Spleen (tissue), 7 donors: Measurements from ENCODE around the gene DMRTC1B.
"Not testable (repeated sequence)": the region's sequence is repeated elsewhere in the genome, so short reads cannot be mapped to it uniquely, and the experiment has no call there.

Source experiments
- CTCF ChIP-seq, 11 experiments: fragments of 200-600 bp in 7 of 11; fragments of 450-650 bp in 4 of 11; sonication (generic) in 4 of 11; IDR thresholded peaks in 8 of 11; conservative IDR thresholded peaks in 3 of 11; 1 replicate in 7 of 11; 2 replicates in 4 of 11; pipeline versions ENCODE4 v1.4.0 to v1.8.0; 2016 to 2021; ENCODE audit warnings: antibody characterized with exemption in 11 of 11, inconsistent platforms in 4 of 11, mild to moderate bottlenecking in 1 of 11
- POLR2A ChIP-seq, 3 donors: fragments of 450-650 bp; IDR thresholded peaks; one replicate each; pipeline ENCODE4 v1.5.1; 2017; ENCODE audit warnings: antibody characterized with exemption in 3 of 3, mild to moderate bottlenecking in 1 of 3
- donor health status: DM: no; HTN: no; CAD: no; lungs with moderate emphysema.
- donor health status: DM: no; HTN: no; CAD: no.
- donor health status: DM: no; HTN: no; CAD: no.

GRCh38 chrX:72783964-72784363 is 7.3 kb downstream of the DMRTC1B start:
- TF ChIP-seq CTCF (IDR thresholded peaks at IDR 0.05 in 8 of 11, conservative IDR thresholded peaks at IDR 0.05 in 3 of 11); POLR2A (IDR thresholded peaks at IDR 0.05): not testable (repeated sequence)
